GM18951 (cell line): ENCODE results near the gene PGS1.
"Not testable (repeated sequence)": the region's sequence is repeated elsewhere in the genome, so short reads cannot be mapped to it uniquely, and the experiment has no call there.

Experiments used
- POLR2A ChIP-seq: IDR thresholded peaks from 4 replicates; pipeline ENCODE4 v1.6.1; 2011; ENCODE audit warnings: mild to moderate bottlenecking; ENCODE audit not compliant: insufficient read length, insufficient read depth; ENCODE audit errors: extremely low read depth
- in situ Hi-C: fragments of 300-500 bp; cut with MboI; formaldehyde crosslinking; loops from one replicate; pipeline ENCODE4 v1.12.0; 2022; ENCODE audit warnings: low sequenced_read_pairs, mixed read lengths, inconsistent platforms; ENCODE audit not compliant: unreplicated experiment

PGS1 gene

DNA sequence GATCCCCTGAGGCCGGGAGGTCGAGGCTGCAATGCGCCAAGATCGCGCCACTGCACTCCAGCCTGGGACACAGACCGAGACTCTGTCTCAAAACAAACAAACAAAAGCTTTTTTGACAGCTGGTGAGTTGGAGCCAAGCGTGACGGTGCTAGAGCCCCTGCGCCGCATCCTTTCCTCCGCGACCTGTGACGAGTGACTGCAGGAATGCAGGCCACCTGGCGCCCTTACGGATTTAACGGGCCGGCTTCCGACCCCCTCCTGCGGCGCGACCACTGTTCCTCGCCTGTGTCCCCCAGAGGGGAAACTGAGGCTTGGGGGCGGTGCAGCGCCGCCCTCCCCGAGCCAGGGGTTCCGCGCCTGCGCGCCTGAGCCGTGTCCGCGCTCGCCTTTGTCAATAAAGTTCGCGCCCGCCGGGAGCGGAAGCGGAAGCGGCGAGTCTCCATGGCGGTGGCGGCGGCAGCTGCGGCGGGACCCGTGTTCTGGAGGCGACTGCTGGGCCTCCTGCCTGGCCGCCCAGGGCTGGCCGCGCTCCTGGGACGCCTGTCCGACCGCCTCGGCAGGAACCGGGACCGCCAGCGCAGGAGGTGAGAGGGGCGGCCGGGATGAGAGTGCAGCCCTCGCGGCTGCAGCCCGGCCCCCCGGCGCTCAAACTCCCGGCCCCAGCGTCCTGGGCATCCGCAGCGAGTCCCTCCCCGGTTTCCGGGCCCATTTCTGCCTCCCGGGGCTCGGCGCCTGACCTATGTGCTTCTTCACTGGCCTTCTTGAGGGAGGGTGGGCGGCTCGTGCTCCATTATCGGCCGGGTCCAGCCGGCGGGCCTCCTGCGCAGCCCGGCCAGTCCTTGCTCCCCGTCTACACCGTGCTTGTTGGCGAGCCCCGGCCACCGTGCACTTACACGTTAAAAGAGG is at the start of gene PGS1:
Gene PGS1, plus strand, starts transcription at position 425 of the 906 bp plus-strand sequence. Its CDS starts 17 bp downstream, at position 442.
- peak; percentile 82 for TF ChIP-seq POLR2A
- in situ Hi-C loops: no loop called here

DNA sequence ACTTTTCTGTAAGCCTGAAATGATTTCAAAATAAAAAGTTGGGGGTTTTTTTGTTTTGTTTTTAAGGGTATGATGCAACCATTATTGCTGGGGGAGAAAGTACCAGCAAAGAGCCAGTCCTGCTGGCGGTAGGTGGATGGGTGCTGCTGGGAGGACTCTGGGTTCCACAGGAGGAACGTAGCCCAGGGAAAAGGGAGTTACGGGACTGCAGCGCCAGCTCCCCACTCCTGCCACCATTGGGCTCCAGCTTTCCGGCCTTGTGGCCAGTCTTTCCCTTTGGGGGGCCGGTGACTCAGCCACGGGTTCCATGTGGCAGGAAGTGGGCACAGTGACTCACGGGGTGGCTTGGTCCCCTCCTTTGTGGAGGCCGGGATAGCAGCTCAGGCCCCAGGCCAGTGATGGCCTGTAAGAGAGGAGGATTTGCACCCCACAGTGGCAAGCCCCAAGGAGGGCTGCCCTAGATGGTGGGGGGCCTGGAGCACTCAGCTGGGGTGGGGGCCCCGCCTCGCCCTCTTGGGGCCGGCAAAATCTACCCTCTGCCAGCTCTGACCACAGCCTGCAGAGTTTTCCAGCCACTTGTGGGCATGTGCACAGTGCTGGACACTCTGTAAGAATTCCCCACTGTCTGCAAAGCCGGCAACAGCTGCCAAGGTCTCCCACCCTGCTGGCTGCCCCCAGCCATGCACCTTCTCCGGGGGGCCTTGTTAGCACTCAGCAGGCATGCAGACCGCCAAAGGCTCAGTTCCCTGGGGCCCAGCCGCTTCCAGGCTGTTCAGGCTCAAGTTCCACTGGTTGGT is 49.0 kb upstream of the PGS1 start:
- TF ChIP-seq POLR2A: no peak
- in situ Hi-C loops: no loop called here

DNA sequence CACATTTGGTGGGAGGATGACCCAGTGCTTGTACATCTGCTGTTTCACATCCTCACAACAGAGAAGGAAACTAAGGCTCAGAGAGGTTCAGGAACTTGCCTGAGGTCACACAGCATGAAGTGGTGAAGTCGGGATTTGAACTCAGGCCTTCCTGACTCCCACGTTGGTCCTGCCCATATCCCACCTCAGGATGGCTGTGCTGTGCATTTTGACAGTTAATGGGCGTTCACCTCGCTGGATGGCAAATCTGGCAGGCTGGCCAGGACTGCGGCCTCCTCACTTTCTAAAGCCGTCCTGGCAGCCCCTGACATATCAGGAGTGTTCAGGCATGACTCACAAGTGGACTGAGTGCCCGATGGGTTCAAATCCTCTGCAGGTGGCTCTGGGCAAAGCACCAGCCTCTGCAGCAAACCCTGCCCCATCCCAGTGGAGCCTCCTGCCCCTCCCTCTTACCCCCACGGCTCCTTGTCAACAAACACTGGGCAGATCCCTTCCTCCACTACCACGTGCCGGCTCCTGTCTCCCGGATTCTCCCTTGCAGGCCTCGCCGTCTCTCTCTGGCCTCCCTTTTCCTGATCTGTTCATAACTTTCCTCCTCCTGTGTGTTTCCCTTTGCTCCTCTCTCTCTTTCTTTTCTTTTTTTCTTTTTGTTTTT is 47.8 kb upstream of the PGS1 start:
- in situ Hi-C loops: no loop called here
- no peak for TF ChIP-seq POLR2A

DNA sequence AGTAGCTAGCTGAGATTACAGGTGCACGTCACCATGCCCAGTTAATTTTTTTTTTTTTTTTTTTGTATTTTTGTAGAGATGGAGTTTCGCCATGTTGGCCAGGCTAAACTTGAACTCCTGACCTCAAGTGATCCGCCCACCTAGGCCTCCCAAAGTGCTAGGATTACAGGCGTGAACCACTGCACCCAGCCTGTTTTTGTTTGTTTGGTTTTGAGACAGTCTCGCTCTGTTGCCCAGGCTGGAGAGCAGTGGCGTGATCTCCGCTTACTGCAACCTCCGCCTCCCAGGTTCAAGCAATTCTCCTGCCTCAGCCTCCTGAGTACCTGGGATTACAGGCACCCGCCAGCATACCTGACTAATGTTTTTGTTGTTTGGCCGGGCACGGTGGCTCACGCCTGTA is 47.1 kb upstream of the PGS1 start:
- in situ Hi-C loops: not testable (repeated sequence)

DNA sequence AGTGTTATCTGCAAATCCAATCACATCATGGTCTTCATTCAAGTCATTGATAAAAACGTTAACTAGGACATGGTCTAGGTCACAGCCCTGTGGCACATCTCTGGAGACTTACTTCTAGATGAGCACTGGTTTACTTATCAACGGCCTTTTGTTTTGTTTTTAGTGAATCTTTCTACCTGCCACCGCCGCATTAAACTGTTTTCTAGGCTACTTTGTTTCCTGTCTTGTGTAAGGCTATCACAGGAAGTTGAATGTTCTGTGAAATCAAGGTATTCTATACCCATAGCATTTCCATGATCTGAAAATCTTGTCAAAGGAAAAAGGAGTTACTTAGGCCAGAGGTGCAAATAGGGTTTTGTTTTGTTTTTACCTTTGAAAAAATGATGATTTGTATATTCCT is 45.5 kb upstream of the PGS1 start:
- TF ChIP-seq POLR2A: no peak
- in situ Hi-C loops: no loop called here

DNA sequence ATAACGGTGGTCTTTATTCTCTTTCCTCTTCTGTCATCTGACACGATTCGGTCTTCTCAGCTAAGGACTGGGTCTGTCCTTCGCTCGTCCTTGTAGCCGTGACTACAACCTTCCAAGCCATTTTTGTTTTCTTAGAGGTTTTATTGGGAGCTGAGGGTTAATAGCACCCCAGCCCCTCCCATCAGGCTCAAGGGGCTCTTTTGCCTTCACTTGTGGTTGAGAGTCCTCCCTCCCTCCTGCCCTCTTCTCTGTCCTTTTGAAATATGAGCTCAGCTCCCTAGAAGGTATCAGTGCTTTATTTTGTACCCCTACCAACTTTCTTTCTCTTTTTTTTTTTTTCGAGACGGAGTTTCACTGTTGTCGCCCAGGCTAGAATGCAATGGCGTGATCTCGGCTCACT is 43.2 kb upstream of the PGS1 start:
- TF ChIP-seq POLR2A: no peak
- in situ Hi-C loops: no loop called here

GRCh38 chr17:78337244-78338109 is 41.0 kb upstream of the PGS1 start:
- in situ Hi-C loops: no loop called here

GRCh38 chr17:78338486-78339259 is 39.8 kb upstream of the PGS1 start:
- in situ Hi-C loops: no loop called here
- no peak for TF ChIP-seq POLR2A

More at GRCh38 chr17:78337244-78338109, 41.0 kb upstream of the PGS1 start:
- no peak for TF ChIP-seq POLR2A

DNA sequence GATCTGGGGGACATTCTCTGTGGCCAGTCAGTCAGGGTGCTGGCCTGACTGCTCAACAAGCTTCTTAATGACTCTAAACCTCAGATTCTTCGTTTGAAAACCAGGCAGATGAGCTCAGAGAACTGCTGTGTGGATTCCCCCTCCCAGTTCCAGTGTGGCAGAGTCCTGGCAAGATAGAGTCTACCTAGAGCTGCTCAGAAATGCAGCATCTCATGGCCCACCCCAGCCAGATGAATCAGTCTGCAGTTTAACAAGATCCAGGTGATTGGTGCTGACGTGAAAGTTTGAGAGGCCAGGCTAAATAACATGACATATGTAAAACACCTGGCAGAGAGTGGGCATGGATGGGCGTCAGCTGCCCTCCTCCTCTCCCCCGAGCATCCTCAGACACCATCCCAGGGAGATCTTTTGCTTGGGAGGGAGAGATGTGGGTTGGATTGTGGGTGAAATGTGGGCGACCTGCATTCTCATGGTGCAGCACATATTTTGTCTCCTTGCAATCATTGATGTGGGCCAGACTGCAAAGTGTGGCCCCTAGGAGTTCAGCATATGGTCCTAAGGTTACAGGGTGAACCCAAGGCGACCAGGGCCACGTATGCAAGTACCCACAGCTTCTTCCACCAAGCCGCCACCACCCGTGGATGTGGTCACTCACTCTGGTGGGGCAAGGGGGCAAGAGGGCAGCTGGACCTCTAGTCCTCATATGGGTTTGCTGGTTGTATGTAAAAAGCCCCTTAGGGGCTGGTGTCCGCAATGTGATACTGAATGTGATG is 38.1 kb upstream of the PGS1 start:
- no peak for TF ChIP-seq POLR2A
- in situ Hi-C loops: no loop called here

DNA sequence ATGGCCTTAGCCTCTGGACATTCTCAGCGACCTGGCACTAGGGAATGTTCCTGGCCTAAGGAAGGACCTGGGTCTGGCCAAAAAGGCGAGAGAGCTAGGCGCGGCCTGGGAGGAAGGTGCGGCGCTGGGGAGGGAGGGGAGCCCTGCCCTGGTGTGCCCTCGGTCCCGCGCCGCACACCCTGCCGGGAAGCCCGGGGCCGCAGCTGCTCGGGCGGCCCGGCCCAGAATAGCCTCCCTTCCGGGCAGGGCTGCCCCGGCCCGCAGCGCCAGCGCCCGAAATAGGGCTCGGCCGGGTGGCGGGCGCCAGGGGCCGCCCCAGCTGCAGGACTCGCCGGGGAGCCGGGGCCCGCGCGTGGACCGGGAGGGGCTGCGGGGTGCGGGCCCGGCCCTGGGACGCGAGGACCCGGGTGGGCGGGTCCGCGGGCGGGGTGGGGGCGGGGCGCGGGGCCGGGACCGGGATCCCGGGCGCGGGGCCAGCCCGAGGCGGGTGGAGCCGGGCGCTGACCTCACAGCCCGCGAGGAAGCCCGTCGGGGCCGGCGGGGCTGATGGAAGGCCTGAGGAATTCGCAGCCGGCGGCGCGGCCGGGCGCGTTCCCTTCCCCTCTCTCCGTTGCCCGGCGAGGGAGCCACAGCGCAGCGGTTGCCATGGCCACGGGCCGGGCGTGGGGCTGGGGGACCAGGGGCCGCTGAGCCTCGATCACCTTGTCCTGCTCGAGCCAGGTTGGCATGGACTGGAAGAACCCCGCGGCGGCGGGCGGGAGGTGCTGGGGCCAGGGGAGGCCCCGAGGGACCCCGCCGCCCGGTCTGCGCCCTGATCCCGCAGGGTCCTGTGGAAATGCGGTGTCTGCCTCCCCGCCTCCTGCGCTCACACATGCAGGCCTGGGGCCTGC is 36.6 kb upstream of the PGS1 start:
- in situ Hi-C loops: no loop called here
- no peak for TF ChIP-seq POLR2A
